Mucosa of stomach (tissue), 1 donor: ENCODE data around the gene LHCGR.
"Not testable (repeated sequence)": the region's sequence is repeated elsewhere in the genome, so short reads cannot be mapped to it uniquely, and the experiment has no call there.

Source experiments
- H3K27me3 ChIP-seq: one replicate; pipeline ENCODE4 v1.7.0; 2013; ENCODE audit warnings: mild to moderate bottlenecking, low read length; ENCODE audit not compliant: control insufficient read depth, insufficient read depth
- H3K36me3 ChIP-seq: one replicate; pipeline ENCODE4 v1.7.0; 2013; ENCODE audit warnings: low read length; ENCODE audit not compliant: control insufficient read depth, insufficient read depth
- H3K4me1 ChIP-seq: one replicate; pipeline ENCODE4 v1.7.0; 2013; ENCODE audit warnings: mild to moderate bottlenecking, low read length; ENCODE audit not compliant: control insufficient read depth, insufficient read depth
- H3K4me3 ChIP-seq: one replicate; pipeline ENCODE4 v1.7.0; 2013; ENCODE audit warnings: low read length
- H3K9ac ChIP-seq: one replicate; pipeline ENCODE4 v1.7.0; 2013; ENCODE audit warnings: mild to moderate bottlenecking, low read length, moderate library complexity
- H3K9me3 ChIP-seq: one replicate; pipeline ENCODE4 v1.7.0; 2013; ENCODE audit warnings: mild to moderate bottlenecking, low read length, moderate library complexity; ENCODE audit not compliant: control insufficient read depth
- donor health status: Pancreatic carcinoma.

Gene LHCGR

DNA sequence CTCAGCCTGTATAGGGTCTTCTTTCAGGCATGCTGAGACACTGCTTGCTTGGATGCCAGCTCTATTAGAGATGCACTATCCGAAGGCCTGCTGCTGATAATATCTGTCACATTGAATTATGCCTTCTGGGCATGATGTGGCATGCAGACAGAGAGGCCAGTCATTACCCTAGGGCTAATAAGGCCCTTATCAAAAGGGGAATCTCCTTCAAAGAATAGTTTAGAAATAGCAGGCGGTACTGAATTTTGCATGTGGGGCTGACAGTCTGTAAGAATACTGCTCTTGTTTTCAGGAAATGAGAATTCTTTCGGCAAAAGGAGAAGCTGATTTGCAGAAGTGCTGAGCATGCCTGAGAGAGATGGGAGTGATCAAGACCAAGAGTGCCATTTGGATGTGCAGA, 13.1 kb upstream of the LHCGR start:
- no peaks in the 10 kb centered on the region for H3K4me1 ChIP-seq
- H3K9me3 ChIP-seq, result no peaks in the 10 kb centered on the region
- H3K36me3 ChIP-seq, result no peaks in the 10 kb centered on the region
- no peaks in the 10 kb centered on the region for H3K27me3 ChIP-seq
- H3K9ac ChIP-seq, result no peak overlapping the region
- no peak overlapping the region for H3K4me3 ChIP-seq

DNA sequence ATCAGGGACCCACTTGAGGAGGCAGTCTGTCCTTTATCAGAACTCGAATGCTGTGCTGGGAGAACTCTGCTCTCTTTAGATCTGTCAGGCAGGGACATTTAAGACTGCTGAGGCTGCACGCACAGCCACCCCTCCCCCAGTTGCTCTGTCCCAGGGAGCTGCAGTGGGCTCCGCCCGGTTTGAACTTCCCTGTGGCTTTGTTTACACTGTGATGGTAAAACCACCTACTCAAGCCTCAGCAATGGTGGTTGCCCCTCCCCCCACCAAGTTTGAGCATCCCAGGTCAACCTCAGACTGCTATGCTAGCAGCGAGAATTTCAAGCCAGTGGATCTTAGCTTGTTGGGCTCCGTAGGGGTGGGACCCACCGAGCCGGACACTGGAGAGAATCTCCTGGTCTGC, 11.8 kb upstream of the LHCGR start:
- Histone ChIP-seq H3K27me3 (no peaks in the 10 kb centered on the region), H3K9me3 (no peaks in the 10 kb centered on the region), H3K36me3 (no peaks in the 10 kb centered on the region), H3K4me3 (no peak overlapping the region), H3K4me1 (no peaks in the 10 kb centered on the region), H3K9ac (no peak overlapping the region)

DNA sequence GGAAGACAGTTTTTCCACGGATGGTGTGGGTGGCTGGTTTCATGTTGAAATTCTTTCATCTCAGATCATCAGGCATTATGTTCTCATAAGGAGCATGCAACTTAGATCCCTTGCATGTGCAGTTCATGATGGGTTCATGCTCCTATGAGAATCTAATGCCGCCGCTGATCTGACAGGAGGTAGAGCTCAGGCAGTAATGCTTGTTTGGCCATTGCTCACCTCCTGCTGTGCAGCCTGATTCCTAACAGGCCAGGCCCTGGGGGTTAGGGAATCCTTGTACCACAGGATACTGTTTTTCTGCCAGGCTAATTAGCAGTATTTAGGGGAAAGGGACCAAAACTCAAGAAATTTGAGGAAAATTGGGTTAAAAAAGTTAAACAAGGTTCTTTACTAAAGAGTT, 5.3 kb upstream of the LHCGR start:
- H3K4me1 ChIP-seq, result no peaks in the 10 kb centered on the region
- H3K9ac ChIP-seq, result no peak overlapping the region
- H3K36me3 ChIP-seq, result no peaks in the 10 kb centered on the region
- H3K9me3 ChIP-seq, result no peaks in the 10 kb centered on the region
- H3K27me3 ChIP-seq, result no peaks in the 10 kb centered on the region
- no peak overlapping the region for H3K4me3 ChIP-seq

DNA sequence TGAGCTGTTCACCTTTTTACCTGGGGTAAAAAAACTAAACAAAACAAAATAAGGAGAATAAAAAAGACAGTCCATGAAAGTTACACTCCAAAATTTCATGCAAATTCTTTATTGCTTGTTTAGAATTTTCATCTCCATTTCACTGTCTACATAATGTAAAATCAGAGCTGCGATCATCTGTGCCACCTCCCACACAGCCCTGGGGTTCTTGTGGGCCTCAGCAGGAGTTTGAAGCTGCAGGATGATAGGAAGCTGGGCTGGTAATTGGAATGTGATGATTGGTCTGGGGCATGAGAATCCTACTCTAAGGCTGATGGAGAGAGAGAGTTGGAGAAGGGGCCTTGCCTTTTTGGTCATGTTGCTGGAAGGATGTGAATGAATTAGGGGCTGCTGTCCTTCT, 4.2 kb upstream of the LHCGR start:
- H3K36me3 ChIP-seq, result no peaks in the 10 kb centered on the region
- peaks cover 2% of the 10 kb centered on the region for H3K27me3 ChIP-seq
- no peak overlapping the region for H3K9ac ChIP-seq
- H3K4me3 ChIP-seq, result no peak overlapping the region
- no peaks in the 10 kb centered on the region for H3K9me3 ChIP-seq
- H3K4me1 ChIP-seq, result no peaks in the 10 kb centered on the region

DNA sequence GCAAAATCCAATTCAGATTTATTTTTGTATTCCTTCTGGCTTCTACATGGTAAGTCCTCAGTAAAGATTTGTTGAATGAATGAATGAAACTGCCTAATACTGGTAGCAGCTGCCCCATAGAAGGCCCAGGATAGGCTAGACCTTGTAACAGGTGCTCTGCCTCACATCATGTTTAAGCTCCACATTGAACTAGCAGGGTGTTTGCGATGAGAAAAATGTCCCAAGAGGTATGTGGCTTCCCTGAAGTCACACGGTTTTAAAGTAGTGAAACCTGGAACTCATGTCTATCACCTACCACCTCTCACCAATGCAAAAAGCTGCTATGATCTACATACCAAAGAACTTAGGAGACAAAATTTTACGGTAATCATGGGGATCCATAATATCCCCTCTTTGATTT, 765 bp upstream of the LHCGR start:
- no peaks in the 10 kb centered on the region for H3K9me3 ChIP-seq
- no peak overlapping the region for H3K4me3 ChIP-seq
- peaks cover 3% of the 10 kb centered on the region for H3K27me3 ChIP-seq
- H3K9ac ChIP-seq, result no peak overlapping the region
- H3K36me3 ChIP-seq, result no peaks in the 10 kb centered on the region
- no peaks in the 10 kb centered on the region for H3K4me1 ChIP-seq

DNA sequence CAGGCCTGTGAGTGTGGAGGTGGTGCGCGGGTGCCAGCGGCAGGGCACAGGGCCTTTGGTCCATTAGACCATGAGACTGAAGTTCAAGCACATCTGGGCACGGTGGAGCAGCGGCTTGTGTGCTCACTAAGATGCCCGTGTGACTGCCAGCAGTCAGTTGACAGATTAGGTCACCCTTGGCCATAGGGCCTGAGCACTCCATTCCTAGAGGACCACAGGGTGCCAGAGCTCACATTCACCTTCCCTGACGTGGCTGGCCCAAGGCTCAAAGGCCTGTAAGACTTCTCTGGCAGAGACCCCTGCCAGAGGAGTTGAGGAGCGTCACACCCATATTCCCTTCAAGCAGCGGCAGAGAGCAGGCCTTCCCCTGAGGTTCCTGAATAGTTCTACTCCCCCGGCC, 650 bp downstream of the LHCGR start:
- no peaks in the 10 kb centered on the region for H3K36me3 ChIP-seq
- peaks cover 3% of the 10 kb centered on the region for H3K27me3 ChIP-seq
- no peak overlapping the region for H3K9ac ChIP-seq
- no peaks in the 10 kb centered on the region for H3K4me1 ChIP-seq
- H3K4me3 ChIP-seq, result no peak overlapping the region
- no peaks in the 10 kb centered on the region for H3K9me3 ChIP-seq

DNA sequence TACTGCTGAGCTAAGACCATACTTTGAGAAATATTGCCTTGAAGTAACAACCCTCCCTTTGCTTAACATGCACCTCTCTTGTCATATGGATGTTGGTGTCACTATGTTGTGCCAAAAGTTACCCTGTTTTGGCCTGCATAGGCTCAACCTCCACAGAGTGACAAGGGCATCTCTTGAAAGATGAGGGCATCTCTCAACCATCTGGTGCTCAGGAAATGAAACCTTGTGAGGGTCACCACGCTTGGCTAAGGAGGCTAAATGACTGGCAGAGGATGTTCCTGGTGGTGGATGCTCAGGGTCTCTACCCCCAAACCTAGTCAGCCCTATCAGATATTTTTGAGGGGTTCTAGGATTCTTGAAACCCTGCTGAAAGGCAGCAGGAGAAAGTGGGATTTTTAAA, 2.3 kb downstream of the LHCGR start:
- Histone ChIP-seq H3K9me3 (no peaks in the 10 kb centered on the region), H3K9ac (no peak overlapping the region), H3K4me1 (no peaks in the 10 kb centered on the region), H3K4me3 (no peak overlapping the region), H3K27me3 (peaks cover 3% of the 10 kb centered on the region), H3K36me3 (no peaks in the 10 kb centered on the region)

DNA sequence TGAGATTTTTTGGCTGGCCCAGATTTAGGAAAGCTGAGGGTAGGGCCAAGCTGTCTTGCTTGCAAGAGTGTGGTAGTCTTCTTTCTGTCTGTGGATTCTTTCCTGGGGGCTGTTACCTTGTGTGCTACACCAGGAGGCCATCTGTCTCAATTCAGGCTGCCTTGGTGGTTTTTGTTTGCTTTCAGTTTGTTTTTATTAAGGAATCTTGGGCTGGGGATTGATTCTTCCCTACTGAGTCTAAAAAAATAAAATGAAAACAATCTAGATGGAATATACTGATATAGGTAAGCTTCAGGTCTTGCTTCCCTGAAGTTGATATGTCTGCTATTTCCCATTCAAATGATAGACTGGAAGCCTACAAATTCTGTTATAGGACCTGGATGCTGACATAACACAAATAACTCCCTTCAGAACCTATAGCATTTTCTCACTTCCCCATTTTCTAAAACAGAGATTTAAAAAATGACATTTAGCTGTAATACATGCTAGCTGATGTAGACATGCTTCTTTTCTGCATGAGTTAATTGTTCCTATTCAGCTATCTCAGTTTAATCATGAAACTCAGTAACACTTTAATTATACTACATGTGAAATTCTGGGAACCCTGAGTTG, 5.3 kb downstream of the LHCGR start:
- Histone ChIP-seq H3K4me1 (no peaks in the 10 kb centered on the region), H3K9ac (no peak overlapping the region), H3K4me3 (no peak overlapping the region), H3K27me3 (peaks cover 3% of the 10 kb centered on the region), H3K9me3 (no peaks in the 10 kb centered on the region), H3K36me3 (no peaks in the 10 kb centered on the region)

DNA sequence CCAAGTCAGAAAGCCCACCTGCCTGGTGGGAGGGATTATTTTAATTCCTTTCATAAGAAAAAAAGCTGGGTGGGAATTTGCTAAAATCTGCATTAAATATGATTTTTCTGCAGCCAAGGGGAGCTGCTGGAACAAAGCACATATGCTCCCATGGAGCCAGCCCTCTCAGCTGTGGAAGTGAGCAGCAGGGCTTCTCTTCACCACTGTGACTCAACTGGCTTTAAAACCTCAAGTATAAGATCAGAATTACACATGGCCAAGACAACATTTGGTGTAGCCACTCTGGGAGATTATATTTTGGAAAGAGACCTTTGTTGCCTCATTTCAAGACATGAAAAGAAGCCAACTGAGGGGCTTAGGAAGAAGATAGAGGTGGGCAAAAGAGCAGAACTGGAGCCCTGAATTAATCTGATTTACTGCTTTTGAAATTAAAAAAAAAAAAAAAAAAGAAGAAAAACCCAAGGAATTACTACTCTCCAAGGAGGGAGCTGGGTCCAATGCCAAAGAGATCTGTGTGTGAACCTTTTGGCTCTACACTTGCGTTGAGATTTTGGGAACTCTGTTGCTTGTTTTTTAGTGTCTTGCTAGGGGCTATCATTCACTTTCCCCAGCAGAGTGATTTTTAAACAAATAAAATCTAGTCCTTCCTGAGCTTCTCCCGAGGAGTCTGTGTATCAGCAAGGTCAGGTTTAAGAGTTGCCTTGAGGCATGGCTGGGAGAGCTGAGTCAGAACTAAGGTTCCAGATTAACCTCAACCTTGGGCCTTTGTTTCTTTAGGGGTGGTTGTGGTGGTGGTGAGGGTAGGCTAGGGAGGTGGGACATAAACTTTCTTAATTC, 6.0 kb downstream of the LHCGR start:
- no peaks in the 10 kb centered on the region for H3K27me3 ChIP-seq
- H3K4me1 ChIP-seq, result no peaks in the 10 kb centered on the region
- H3K9ac ChIP-seq, result no peak overlapping the region
- H3K36me3 ChIP-seq, result no peaks in the 10 kb centered on the region
- no peaks in the 10 kb centered on the region for H3K9me3 ChIP-seq
- no peak overlapping the region for H3K4me3 ChIP-seq

DNA sequence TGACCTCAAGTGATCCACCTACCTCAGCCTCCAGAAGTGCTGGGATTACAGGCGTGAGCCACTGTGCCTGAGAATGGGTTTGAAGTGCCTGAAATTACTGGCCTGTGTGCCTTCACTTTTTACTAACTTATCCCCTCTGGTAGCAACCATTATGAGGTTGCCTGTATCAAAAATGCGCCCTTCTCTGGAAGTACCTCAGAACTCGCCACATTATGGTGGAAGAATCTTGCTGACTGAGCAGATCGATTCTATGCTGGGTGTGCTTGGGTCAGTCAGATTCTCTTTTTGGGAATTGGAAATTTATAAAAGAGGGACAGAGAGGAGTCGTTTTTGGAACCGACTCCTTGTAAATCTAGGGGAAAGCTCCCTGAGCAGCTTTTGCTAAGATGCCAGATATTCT, 8.2 kb downstream of the LHCGR start:
- Histone ChIP-seq H3K9me3 (no peaks in the 10 kb centered on the region), H3K36me3 (no peaks in the 10 kb centered on the region), H3K9ac (no peak overlapping the region), H3K4me1 (no peaks in the 10 kb centered on the region), H3K4me3 (no peak overlapping the region), H3K27me3 (no peaks in the 10 kb centered on the region)

DNA sequence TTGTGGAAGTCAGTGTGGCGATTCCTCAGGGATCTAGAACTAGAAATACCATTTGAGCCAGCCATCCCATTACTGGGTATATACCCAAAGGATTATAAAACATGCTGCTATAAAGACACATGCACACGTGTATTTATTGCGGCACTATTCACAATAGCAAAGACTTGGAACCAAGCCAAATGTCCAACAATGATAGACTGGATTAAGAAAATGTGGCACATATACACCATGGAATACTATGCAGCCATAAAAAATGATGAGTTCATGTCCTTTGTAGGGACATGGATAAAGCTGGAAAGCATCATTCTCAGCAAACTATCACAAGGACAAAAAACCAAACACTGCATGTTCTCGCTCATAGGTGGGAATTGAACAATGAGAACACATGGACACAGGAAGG, 16.3 kb downstream of the LHCGR start:
- not testable (repeated sequence) for H3K36me3 ChIP-seq, H3K27me3 ChIP-seq, H3K4me1 ChIP-seq, H3K4me3 ChIP-seq, H3K9ac ChIP-seq, H3K9me3 ChIP-seq

DNA sequence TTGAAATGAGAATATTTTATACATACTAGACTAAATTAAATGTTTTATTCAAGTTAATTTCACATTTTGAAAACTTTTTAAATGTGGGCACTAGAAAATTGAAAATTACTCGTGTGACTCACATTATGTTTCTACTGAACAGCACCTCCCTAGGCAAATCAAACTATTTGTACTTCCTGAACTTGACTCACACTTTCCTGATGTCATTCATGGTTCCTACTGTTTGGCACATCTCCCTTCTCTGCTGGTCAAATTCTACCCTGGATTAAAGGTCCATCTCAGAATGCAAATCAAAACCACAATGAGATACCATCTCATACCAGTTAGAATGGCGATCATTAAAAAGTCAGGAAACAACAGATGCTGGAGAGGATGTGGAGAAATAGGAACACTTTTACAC, 16.7 kb downstream of the LHCGR start:
- no peak overlapping the region for H3K4me3 ChIP-seq
- no peak overlapping the region for H3K9ac ChIP-seq
- H3K27me3 ChIP-seq, result no peaks in the 10 kb centered on the region
- H3K4me1 ChIP-seq, result no peaks in the 10 kb centered on the region
- no peaks in the 10 kb centered on the region for H3K36me3 ChIP-seq
- no peaks in the 10 kb centered on the region for H3K9me3 ChIP-seq
